Stimulated activated memory B cell treated with anti-CD40 and anti-IgM and Interleukin-4, amounts not matched to agents 10 μg/mL and 1 μg/mL and 100 μg/mL, for 72 hours (primary cell): ENCODE results near the gene ERCC3.
A peak's percentile ranks its signal among the peaks of the same experiment; 100 is the strongest.

ENCODE experiments used
- ATAC-seq: fragments of 150-1000 bp; cut with Tn5 transposase; 2 replicates; pipeline ENCODE4 v1.10.0; 2021
- H3K27ac Mint-ChIP-seq: one replicate; pipeline ENCODE4 v1.8.0; 2022; ENCODE audit warnings: mild to moderate bottlenecking, mixed read lengths
- H3K27me3 Mint-ChIP-seq: one replicate; pipeline ENCODE4 v1.8.0; 2022; ENCODE audit warnings: mixed read lengths
- H3K36me3 Mint-ChIP-seq: one replicate; pipeline ENCODE4 v1.8.0; 2022; ENCODE audit warnings: mixed read lengths
- H3K4me1 Mint-ChIP-seq: one replicate; pipeline ENCODE4 v1.8.0; 2022; ENCODE audit warnings: mixed read lengths
- H3K4me3 Mint-ChIP-seq: one replicate; pipeline ENCODE4 v1.8.0; 2022; ENCODE audit warnings: mild to moderate bottlenecking, moderate library complexity, mixed read lengths
- H3K9me3 Mint-ChIP-seq: one replicate; pipeline ENCODE4 v1.8.0; 2022; ENCODE audit warnings: mixed read lengths

The ERCC3 gene

DNA sequence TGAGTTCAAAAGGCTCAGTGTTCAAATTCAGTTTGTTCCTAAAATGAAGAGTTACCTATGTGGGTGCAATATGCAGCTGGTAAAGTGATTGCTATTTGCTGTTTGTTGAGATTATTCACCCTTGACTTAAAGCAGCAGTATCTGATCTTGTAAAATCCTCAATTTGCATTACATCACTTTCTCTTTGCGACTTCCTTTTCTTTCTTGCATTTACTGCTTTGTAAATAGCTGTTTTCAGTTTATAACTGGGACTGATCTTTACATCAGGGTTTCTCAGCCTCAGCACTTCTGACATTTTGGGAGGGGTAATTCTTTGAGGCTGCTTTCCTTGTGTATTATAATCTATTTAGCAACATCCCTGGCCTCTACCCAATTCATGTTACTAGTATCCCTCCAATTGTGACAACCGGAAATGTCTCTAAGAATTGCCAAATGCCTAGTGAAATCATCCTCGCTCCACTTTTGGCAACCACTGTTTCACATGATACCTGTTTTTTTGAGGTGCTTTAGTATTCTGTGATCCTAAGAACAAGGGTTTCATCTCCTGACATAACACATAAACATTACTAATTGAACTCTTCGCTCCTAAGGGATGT lies 12.1 kb upstream of the ERCC3 start:
- Mint-ChIP-seq H3K27me3 (no peaks in the 10 kb centered on the region), H3K9me3 (no peaks in the 10 kb centered on the region), H3K4me3 (no peak overlapping the region), H3K27ac (no peak overlapping the region), H3K36me3 (peaks cover 34% of the 10 kb centered on the region), H3K4me1 (peaks cover 5% of the 10 kb centered on the region)
- ATAC-seq: no peak

DNA sequence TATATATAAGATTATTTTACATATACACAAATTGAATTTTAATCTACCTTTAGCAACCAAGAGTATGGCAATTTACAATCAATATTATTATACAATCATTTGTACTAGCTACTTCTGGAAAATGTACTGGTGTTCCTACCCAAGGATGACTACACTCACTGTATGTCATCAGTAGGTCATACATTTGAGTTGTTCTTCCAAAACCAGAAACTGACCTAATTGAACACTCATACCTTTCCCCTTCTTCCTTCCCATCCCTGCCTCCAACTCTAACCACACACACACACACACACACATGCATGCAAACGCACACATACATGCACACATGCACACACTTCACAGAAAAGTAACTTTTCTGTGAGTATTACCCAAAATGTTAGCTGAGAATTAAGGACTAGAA lies 8.2 kb upstream of the ERCC3 start:
- peaks cover 12% of the 10 kb centered on the region for H3K36me3 Mint-ChIP-seq
- H3K27me3 Mint-ChIP-seq: no peaks in the 10 kb centered on the region
- H3K27ac Mint-ChIP-seq: no peak overlapping the region
- ATAC-seq: no peak
- H3K9me3 Mint-ChIP-seq: no peaks in the 10 kb centered on the region
- H3K4me3 Mint-ChIP-seq: no peak overlapping the region
- H3K4me1 Mint-ChIP-seq: peaks cover 5% of the 10 kb centered on the region

DNA sequence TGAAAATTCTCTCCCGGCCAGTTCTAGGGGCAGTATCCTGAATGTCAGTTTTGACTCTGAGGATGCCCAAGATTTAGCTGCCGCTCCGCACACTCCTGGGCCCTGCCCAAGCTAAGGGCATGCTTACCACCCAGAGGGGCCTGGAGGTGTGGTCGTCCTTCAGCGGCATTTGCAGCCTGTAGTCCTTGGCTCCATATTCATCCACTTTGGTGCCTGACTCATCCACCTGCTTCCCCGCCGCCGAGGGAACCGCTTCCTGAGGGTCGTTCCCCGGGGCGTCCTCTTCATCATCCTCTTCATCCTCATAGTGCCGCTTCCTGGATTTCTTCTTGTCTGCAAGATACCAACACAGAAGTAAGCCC lies 577 bp downstream of the ERCC3 start:
- Mint-ChIP-seq H3K27ac (peak overlapping the region; percentile 99), H3K27me3 (no peaks in the 10 kb centered on the region), H3K4me3 (peak overlapping the region; percentile 100), H3K4me1 (peaks cover 33% of the 10 kb centered on the region), H3K9me3 (no peaks in the 10 kb centered on the region), H3K36me3 (peaks cover 33% of the 10 kb centered on the region)
- no peak for ATAC-seq

DNA sequence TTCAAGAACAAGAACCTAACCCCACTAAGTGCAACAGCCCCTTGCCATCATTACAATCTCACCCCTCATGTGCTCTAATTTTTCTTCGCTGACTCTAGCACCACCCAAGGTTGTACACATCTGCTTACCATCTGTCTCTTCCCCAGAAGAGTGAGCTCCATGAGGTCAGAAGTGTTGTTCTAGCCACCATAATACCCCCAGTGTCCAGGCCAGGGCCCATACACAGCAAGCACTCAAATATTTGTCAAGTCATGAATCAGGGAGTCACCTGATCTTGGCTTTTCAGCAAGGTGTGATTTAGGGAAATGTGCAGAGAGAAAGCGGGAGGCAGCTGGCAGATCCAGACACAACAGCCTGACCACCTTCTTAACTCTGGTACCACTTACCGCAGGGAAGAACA lies 5.7 kb downstream of the ERCC3 start:
- ATAC-seq: no peak
- H3K4me3 Mint-ChIP-seq: no peak overlapping the region

DNA sequence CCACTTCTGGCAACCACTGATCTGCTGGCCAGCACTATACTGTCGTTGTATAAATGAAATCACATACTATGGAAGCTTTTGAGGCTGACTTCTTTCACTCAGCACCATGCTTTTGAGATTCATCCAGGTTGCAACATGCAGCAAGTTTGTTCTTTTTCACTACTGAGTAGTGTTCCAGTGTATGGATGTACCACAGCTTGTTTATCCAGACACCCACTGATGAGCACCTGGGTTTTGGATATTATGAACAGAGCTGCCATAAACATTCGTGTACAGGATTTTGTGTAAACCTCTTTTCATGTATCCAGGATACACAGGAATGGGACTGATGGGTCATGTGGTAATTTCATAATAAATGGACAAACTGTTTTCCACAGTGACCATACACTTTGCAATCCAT lies 10.7 kb downstream of the ERCC3 start:
- no peak for ATAC-seq
- H3K27ac Mint-ChIP-seq: no peak overlapping the region
- H3K4me3 Mint-ChIP-seq: no peak overlapping the region
- no peaks in the 10 kb centered on the region for H3K27me3 Mint-ChIP-seq
- peaks cover 6% of the 10 kb centered on the region for H3K9me3 Mint-ChIP-seq
- H3K36me3 Mint-ChIP-seq: peaks cover 95% of the 10 kb centered on the region
- H3K4me1 Mint-ChIP-seq: peaks cover 35% of the 10 kb centered on the region

More for the DNA sequence above, 5.7 kb downstream of the ERCC3 start:
- no peaks in the 10 kb centered on the region for H3K27me3 Mint-ChIP-seq
- H3K4me1 Mint-ChIP-seq: peaks cover 26% of the 10 kb centered on the region
- peaks cover 6% of the 10 kb centered on the region for H3K9me3 Mint-ChIP-seq
- H3K36me3 Mint-ChIP-seq: peaks cover 82% of the 10 kb centered on the region
- no peak overlapping the region for H3K27ac Mint-ChIP-seq

DNA sequence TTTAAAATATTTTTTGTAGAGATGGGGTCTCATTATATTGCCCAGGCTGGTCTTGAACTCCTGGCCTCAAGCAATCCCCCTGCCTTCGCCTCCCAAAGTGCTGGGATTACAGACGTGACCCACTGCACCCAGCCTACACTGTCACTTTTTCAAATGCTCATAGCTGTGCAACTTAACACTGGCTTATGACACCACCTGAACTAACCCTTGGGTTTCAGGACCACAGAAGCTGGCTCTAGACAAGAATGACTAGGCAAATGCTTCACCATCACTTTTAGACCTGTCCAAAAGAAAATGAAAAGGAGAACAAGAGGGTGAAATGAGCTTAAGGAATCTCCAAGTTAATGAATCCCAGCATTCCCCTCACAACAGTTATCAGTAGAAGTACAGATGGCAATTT lies 13.3 kb downstream of the ERCC3 start:
- H3K36me3 Mint-ChIP-seq: peaks cover 97% of the 10 kb centered on the region
- no peak overlapping the region for H3K27ac Mint-ChIP-seq

DNA sequence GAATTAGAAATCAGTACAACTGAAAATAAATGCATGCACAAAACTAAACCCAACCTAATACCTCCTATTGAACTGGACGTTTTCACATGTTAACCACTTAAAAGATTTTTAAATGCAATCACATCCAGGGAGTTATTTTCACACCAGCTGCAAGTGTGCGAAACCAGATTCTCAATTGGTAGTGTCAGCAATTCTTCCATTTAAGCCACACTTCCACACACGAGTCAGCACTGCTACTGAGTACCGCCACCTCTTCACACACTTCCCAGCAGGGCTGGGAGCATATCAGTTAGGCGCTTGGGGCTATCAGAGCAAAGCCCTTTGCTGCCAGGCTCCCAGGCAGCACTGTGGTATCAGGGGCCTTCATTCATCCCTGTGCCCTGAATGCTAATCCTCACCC lies 14.2 kb downstream of the ERCC3 start:
- Mint-ChIP-seq H3K27me3 (no peaks in the 10 kb centered on the region), H3K4me1 (peaks cover 56% of the 10 kb centered on the region)

More for the DNA sequence above, 13.3 kb downstream of the ERCC3 start:
- Mint-ChIP-seq H3K4me1 (peaks cover 56% of the 10 kb centered on the region), H3K4me3 (no peak overlapping the region), H3K9me3 (peaks cover 6% of the 10 kb centered on the region), H3K27me3 (no peaks in the 10 kb centered on the region)
- ATAC-seq: no peak

DNA sequence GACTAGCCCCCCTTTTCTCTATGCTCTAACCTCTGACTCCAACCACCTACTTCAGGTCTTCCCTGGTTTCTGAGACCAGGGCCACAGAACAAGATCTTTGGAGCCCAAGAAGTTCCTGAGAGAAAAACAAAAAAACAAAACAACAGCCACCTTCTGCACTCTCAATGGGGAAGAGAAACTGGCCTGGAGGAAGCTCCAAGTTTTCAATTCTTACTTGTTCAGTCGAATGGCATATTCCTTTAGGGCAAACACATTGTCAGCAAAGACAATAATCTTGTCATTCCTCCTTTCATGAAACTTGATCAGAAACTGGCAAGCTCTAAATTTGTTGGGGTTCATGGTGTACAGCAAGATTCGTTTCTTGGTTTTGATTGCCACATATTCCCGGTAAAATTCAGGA lies 15.0 kb downstream of the ERCC3 start:
- no peaks in the 10 kb centered on the region for H3K27me3 Mint-ChIP-seq
- H3K9me3 Mint-ChIP-seq: peaks cover 2% of the 10 kb centered on the region
- ATAC-seq: no peak
- H3K4me3 Mint-ChIP-seq: no peak overlapping the region
- H3K4me1 Mint-ChIP-seq: peaks cover 48% of the 10 kb centered on the region
- H3K27ac Mint-ChIP-seq: no peak overlapping the region
- peaks cover 96% of the 10 kb centered on the region for H3K36me3 Mint-ChIP-seq

More for the DNA sequence above, 14.2 kb downstream of the ERCC3 start:
- Mint-ChIP-seq H3K4me3 (no peak overlapping the region), H3K9me3 (peaks cover 6% of the 10 kb centered on the region), H3K27ac (no peak overlapping the region), H3K36me3 (peaks cover 97% of the 10 kb centered on the region)
- ATAC-seq: no peak

DNA sequence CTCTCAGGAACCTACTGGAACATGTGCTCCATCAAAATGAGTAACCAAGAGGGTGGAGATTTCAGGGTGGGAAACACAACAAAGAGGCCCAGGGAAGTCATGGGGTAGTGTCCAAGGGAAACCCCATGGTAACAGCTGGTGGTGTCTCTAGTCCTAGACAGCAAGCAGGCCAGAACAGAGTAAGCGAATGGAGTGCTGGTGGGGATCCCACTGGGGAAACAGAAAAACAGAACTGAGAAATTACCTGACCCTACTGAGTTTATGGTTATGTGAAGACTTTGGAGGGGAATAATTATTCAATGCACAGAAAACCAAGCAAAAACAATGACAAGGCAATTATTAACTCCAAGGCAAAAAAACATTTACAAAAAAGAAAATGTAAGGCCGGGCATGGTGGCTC lies 16.9 kb downstream of the ERCC3 start:
- ATAC-seq: peak; percentile 88
- peaks cover 37% of the 10 kb centered on the region for H3K4me1 Mint-ChIP-seq

DNA sequence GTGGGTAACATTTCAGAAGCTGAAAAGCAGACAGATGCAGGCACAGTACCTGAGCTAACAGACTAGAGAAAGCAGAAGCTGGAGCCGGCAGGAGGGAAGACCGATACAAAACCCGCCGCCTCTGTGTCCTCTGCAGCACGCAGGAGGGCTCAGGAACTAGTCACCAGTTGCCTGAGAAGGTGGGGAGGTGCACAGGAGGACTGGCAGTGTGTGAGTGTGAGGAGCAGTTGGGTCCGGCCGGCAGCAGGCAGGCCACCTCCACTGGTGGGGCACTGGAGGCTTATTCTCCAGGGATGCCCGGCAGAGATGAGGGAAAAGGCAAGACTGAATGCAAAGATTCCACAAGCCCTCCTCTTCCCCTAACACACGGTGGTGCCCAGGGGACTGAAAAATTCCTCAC lies 18.2 kb downstream of the ERCC3 start:
- no peak overlapping the region for H3K27ac Mint-ChIP-seq
- no peaks in the 10 kb centered on the region for H3K9me3 Mint-ChIP-seq
- no peak overlapping the region for H3K4me3 Mint-ChIP-seq
- no peak for ATAC-seq
- peaks cover 86% of the 10 kb centered on the region for H3K36me3 Mint-ChIP-seq
- H3K4me1 Mint-ChIP-seq: peaks cover 31% of the 10 kb centered on the region
- no peaks in the 10 kb centered on the region for H3K27me3 Mint-ChIP-seq

More for the DNA sequence above, 16.9 kb downstream of the ERCC3 start:
- Mint-ChIP-seq H3K9me3 (no peaks in the 10 kb centered on the region), H3K27ac (peak overlapping the region; percentile 31), H3K4me3 (no peak overlapping the region), H3K36me3 (peaks cover 89% of the 10 kb centered on the region), H3K27me3 (no peaks in the 10 kb centered on the region)

DNA sequence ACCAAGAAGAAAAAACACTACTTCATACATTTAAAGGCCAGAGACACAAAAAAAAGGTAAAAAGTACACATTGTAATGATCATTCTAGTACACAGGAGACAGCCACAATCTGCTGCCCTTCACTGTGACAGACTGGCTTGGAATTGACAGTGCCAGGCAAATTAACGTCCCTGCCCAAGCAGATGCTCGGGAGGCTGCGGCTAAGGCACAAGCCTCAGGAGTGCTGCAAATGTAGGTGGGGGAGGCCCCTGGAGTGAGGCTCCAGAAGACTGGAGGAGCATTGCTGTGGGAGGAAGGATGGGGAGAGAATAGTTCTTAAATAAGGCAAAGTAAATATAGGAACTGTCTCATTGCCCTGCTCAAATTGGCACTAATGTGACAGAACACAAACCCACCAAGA lies 18.6 kb downstream of the ERCC3 start:
- no peaks in the 10 kb centered on the region for H3K9me3 Mint-ChIP-seq

DNA sequence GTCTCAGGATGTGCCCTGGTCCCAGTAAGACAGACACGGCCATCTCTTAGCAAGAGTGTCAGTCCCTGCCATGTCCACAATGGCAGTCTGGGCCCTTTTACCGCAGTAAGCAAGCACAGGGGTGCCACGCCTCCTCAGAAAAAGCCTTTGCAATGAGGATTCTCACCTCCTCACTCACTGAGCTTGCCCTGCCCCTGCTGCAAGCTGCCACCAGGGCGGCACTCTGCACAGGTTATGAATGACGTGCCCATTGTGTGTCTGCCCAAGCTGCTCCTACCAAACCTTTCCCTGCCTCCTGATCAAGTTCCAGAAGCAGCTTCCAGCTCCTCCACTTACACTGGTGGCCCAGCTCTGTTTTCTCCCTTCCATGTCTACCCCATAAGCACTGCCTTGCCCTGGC lies 23.3 kb downstream of the ERCC3 start:
- peaks cover 72% of the 10 kb centered on the region for H3K36me3 Mint-ChIP-seq
- no peaks in the 10 kb centered on the region for H3K9me3 Mint-ChIP-seq
- no peak for ATAC-seq
- no peaks in the 10 kb centered on the region for H3K27me3 Mint-ChIP-seq
- H3K4me3 Mint-ChIP-seq: no peak overlapping the region
- no peaks in the 10 kb centered on the region for H3K4me1 Mint-ChIP-seq
- H3K27ac Mint-ChIP-seq: no peak overlapping the region

More for the DNA sequence above, 18.6 kb downstream of the ERCC3 start:
- Mint-ChIP-seq H3K4me1 (peaks cover 31% of the 10 kb centered on the region), H3K36me3 (peaks cover 86% of the 10 kb centered on the region), H3K4me3 (no peak overlapping the region), H3K27ac (no peak overlapping the region), H3K27me3 (no peaks in the 10 kb centered on the region)
- ATAC-seq: no peak

DNA sequence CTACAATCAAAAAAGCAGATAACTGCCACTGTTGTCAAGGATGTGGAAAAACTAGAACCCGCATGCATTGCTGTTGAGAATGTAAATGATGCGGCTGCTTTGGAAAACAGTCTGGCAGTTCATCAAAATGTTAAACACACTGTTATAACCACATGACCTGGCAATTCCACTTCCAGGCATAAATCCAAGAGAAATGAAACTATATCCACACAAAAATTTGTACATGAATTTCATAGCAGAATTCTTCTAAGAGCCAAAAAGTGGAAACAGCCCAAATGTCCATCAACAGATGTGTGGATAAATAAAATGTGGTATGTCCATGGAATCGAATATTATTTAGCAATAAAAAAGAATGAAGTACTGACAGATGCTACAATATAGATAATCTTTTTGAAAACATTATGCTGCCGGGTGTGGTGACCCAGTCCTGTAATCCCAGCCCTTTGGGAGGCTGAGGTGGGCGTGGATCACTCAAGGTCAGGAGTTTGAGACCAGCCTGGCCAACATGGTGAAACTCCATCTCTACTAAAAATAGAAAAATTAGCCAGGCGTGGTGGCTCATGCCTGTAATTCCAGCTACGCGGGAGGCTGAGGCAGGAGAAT lies 32.0 kb downstream of the ERCC3 start:
- Mint-ChIP-seq H3K9me3 (no peaks in the 10 kb centered on the region), H3K27me3 (no peaks in the 10 kb centered on the region), H3K27ac (no peak overlapping the region), H3K4me1 (no peaks in the 10 kb centered on the region), H3K4me3 (no peak overlapping the region), H3K36me3 (peaks cover 81% of the 10 kb centered on the region)
- ATAC-seq: no peak

DNA sequence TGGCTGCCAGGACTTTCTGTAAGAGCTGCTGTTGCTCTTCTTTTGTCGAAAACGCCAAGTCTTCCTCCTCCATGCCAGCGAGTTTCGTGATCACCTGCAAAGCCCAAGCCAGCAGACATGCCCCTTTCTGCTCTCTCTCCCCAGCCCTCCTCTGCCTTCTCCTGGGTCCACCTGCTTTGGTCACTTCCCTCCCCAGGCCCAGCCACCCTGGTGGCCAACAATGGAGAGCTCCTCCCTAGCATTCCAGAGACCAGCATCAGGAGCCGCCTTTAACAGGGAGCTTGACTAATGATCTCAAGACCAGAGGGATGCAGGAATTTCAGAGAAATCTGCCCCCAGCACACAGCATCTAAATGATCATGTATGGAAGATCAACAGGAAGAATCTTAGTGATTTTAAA lies 34.6 kb downstream of the ERCC3 start:
- no peak overlapping the region for H3K4me3 Mint-ChIP-seq

DNA sequence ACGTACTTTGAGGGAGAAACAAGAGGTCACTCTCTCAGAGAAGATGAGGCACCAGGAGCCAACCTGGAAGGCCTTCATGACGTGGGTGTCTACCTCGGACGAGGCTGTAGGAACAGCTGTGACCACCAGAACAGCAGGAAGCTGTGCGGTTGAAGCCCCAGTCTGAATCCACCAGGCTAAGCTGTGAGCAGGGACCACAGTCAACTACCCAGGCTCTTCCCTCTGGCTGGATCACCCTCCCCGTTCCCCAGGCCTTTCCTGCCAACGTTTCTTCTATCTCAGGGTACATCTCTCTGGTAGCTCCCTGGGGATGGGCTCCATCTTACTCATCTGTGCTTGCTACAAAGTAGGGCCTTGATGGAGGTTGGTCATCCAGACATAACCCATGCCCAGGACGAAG lies 37.1 kb downstream of the ERCC3 start:
- Mint-ChIP-seq H3K36me3 (peaks cover 75% of the 10 kb centered on the region), H3K27ac (no peak overlapping the region), H3K9me3 (no peaks in the 10 kb centered on the region), H3K4me1 (no peaks in the 10 kb centered on the region), H3K4me3 (no peak overlapping the region), H3K27me3 (no peaks in the 10 kb centered on the region)
- ATAC-seq: no peak

More for the DNA sequence above, 34.6 kb downstream of the ERCC3 start:
- Mint-ChIP-seq H3K9me3 (no peaks in the 10 kb centered on the region), H3K27ac (no peak overlapping the region), H3K4me1 (no peaks in the 10 kb centered on the region), H3K27me3 (no peaks in the 10 kb centered on the region), H3K36me3 (peaks cover 79% of the 10 kb centered on the region)
- no peak for ATAC-seq

DNA sequence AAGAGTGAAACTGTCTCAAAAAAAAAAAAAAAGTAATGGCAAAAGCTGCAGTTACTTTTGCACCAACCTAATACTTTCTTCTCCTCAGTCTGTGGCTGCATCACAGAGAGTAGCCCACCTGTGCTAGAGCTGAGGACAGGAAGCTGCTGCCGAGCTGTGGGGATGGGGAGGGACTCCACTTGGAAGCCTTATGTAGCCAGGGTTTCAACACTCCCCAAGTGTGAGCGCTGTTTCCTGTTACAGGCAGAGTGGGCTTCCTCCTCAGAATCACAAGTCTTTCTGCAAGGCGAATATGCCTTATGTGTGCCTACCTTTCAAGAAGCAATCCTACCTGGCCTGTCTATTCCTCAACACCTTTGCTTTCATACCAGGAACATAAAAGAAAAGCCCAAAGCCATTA lies 37.6 kb downstream of the ERCC3 start:
- Mint-ChIP-seq H3K9me3 (no peaks in the 10 kb centered on the region), H3K27ac (no peak overlapping the region), H3K27me3 (no peaks in the 10 kb centered on the region), H3K36me3 (peaks cover 75% of the 10 kb centered on the region), H3K4me3 (no peak overlapping the region), H3K4me1 (no peaks in the 10 kb centered on the region)
- no peak for ATAC-seq
